Measurements from ENCODE around the gene ARID1B. TPM values are rescaled to one million over a fixed set of nuclear protein-coding genes. Genes with fewer than 3 reads are reported as not detected.

The ARID1B gene
- total RNA-seq, 1 experiment from 2014 or later, result 91.7 TPM

GRCh38 chr6:156942266-156942665, 165.1 kb downstream of the ARID1B start:
- Histone ChIP-seq H3K9me3 (ENCODE audit: control insufficient read depth, insufficient read depth, low read depth, low read length) (no peaks in the 10 kb centered on the region), H3K36me3 (ENCODE audit: control insufficient read depth, insufficient read depth, low read length) (no peaks in the 10 kb centered on the region), H3K4me3 (ENCODE audit: low read depth in 2 of 2, low read length in 2 of 2) (no peak overlapping the region), H3K4me1 (ENCODE audit: control insufficient read depth, insufficient read depth, low read length) (peaks cover 16% of the 10 kb centered on the region), H3K27me3 (ENCODE audit: control insufficient read depth, insufficient read depth, low read length) (no peaks in the 10 kb centered on the region), H3K27ac (ENCODE audit: low read length) (no peak overlapping the region)
- POLR2A ChIA-PET, result no interaction called here
- no peak for TF ChIP-seq REST (IDR thresholded peaks at IDR 0.05; ENCODE audit: insufficient read depth in 1 of 2, low read depth in 2 of 2, low read length in 1 of 2)
- TF ChIP-seq POLR2AphosphoS5 (IDR thresholded peaks at IDR 0.05; ENCODE audit: low read depth, low read length), result no peak
- TF ChIP-seq CTCF (IDR thresholded peaks at IDR 0.05), result peak; percentile 39
- ATAC-seq (peak; percentile 72), DNase-seq (ENCODE audit: low read depth, low spot score) (no peak)
- CTCF ChIA-PET, result interaction anchor here (0.6 to 0.7 kb wide), 3 partner anchors 32 to 141 kb away, joined by 3 to 4 read pairs (median 3); no protein-coding TSS in a partner anchor
- in situ Hi-C loops (cut with HindIII; ENCODE audit: low pct_unique_long_range_greater_than_20kb, low sequenced_read_pairs), result no loop called here
- intact Hi-C loops (cut with micrococcal nuclease; ENCODE audit: unreplicated experiment), result no loop called here
- no TSS peak for BruUV-seq (replicated peaks)

GRCh38 chr6:156943166-156943565, 166.0 kb downstream of the ARID1B start:
- ChIA-PET CTCF (interaction anchor here (0.7 kb wide), 1 partner anchor 73 kb away, joined by 4 read pairs; no protein-coding TSS in a partner anchor), POLR2A (interaction anchor here (0.6 kb wide), 2 partner anchors 54 to 60 kb away, joined by 3 to 5 read pairs; no protein-coding TSS in a partner anchor)
- no peaks in the 10 kb centered on the region for H3K9me3 ChIP-seq (ENCODE audit: control insufficient read depth, insufficient read depth, low read depth, low read length)
- DNase-seq (ENCODE audit: low read depth, low spot score) (no peak), ATAC-seq (no peak)
- no peak overlapping the region for H3K4me3 ChIP-seq (ENCODE audit: low read depth in 2 of 2, low read length in 2 of 2)
- in situ Hi-C loops (cut with HindIII; ENCODE audit: low pct_unique_long_range_greater_than_20kb, low sequenced_read_pairs) (no loop called here), intact Hi-C loops (cut with micrococcal nuclease; ENCODE audit: unreplicated experiment) (no loop called here)
- H3K36me3 ChIP-seq (ENCODE audit: control insufficient read depth, insufficient read depth, low read length), result no peaks in the 10 kb centered on the region
- H3K27me3 ChIP-seq (ENCODE audit: control insufficient read depth, insufficient read depth, low read length), result no peaks in the 10 kb centered on the region
- TF ChIP-seq POLR2AphosphoS5 (IDR thresholded peaks at IDR 0.05; ENCODE audit: low read depth, low read length), result no peak
- no peak for TF ChIP-seq CTCF (IDR thresholded peaks at IDR 0.05)
- TF ChIP-seq TCF7L2 (IDR thresholded peaks at IDR 0.05; ENCODE audit: low read depth, low read length), result no peak
- TF ChIP-seq SIN3A (IDR thresholded peaks at IDR 0.05; ENCODE audit: borderline replicate concordance, insufficient read depth, low read depth, low read length), result no peak
- TF ChIP-seq REST (IDR thresholded peaks at IDR 0.05; ENCODE audit: insufficient read depth in 1 of 2, low read depth in 2 of 2, low read length in 1 of 2), result no peak
- H3K27ac ChIP-seq (ENCODE audit: low read length), result no peak overlapping the region
- H3K4me1 ChIP-seq (ENCODE audit: control insufficient read depth, insufficient read depth, low read length), result peaks cover 18% of the 10 kb centered on the region
- BruUV-seq (replicated peaks), result no TSS peak
